Tibial nerve (tissue), 3 donors: ENCODE measurements around the gene CCZ1.

Source experiments
- CTCF ChIP-seq, 5 experiments: fragments of 200-600 bp in 3 of 5; fragments of 450-650 bp in 2 of 5; sonication (generic) in 3 of 5; IDR thresholded peaks; one replicate each; pipeline ENCODE4 v1.5.1; 2016 to 2019; ENCODE audit warnings: antibody characterized with exemption in 5 of 5, mild to moderate bottlenecking in 3 of 5, moderate library complexity in 2 of 5
- POLR2A ChIP-seq, 2 donors: fragments of 450-650 bp; IDR thresholded peaks; one replicate each; pipeline ENCODE4 v1.6.1; 2017; ENCODE audit warnings: antibody characterized with exemption in 2 of 2, mild to moderate bottlenecking in 2 of 2, moderate library complexity in 2 of 2

- TF ChIP-seq CTCF (IDR thresholded peaks at IDR 0.05) (no peak), POLR2A (IDR thresholded peaks at IDR 0.05) (no peak)
Measured at GRCh38 chr7:5892498-5892897, 6.0 kb upstream of the CCZ1 start.
